Liver (tissue), 9 donors: Measurements from ENCODE around the gene KPNB1. TPM values are rescaled to one million over a fixed set of nuclear protein-coding genes. Genes with fewer than 3 reads are reported as not detected.

Experiments used
- DNase-seq: peaks from one replicate; pipeline ENCODE4 v3.0.0-alpha.2; 2017; ENCODE audit warnings: low spot score
- H3K27ac ChIP-seq, 2 donors: one replicate each; pipeline ENCODE4 v1.7.0; 2013; ENCODE audit warnings: inconsistent platforms in 2 of 2, low read length in 2 of 2, control low read depth in 1 of 2, low read depth in 1 of 2, mild to moderate bottlenecking in 1 of 2
- H3K27me3 ChIP-seq, 4 donors: one replicate each; pipeline versions ENCODE4 v1.6.1 to v1.7.0; 2013; ENCODE audit warnings: low read length in 3 of 4, inconsistent platforms in 1 of 4, mild to moderate bottlenecking in 1 of 4, moderate library complexity in 1 of 4; ENCODE audit not compliant: control insufficient read depth in 4 of 4, insufficient read depth in 4 of 4
- H3K36me3 ChIP-seq, 4 donors: one replicate each; pipeline versions ENCODE4 v1.6.1 to v1.7.0; 2013; ENCODE audit warnings: low read length in 3 of 4, mild to moderate bottlenecking in 3 of 4, low read depth in 1 of 4, moderate library complexity in 1 of 4; ENCODE audit not compliant: control insufficient read depth in 4 of 4, insufficient read depth in 3 of 4
- H3K4me1 ChIP-seq, 4 donors: one replicate each; pipeline versions ENCODE4 v1.6.1 to v1.7.0; 2013; ENCODE audit warnings: low read length in 3 of 4, mild to moderate bottlenecking in 3 of 4, moderate library complexity in 1 of 4; ENCODE audit not compliant: control insufficient read depth in 4 of 4, insufficient read depth in 4 of 4
- H3K4me3 ChIP-seq, 3 donors: one replicate each; pipeline versions ENCODE4 v1.6.1 to v1.7.0; 2013; ENCODE audit warnings: low read length in 3 of 3, control low read depth in 1 of 3, low read depth in 1 of 3, mild to moderate bottlenecking in 1 of 3
- H3K9ac ChIP-seq, 2 donors: one replicate each; pipeline ENCODE4 v1.7.0; 2013; ENCODE audit warnings: low read length in 2 of 2, mild to moderate bottlenecking in 2 of 2, moderate library complexity in 2 of 2, control low read depth in 1 of 2, low read depth in 1 of 2
- H3K9me3 ChIP-seq, 4 donors: one replicate each; pipeline versions ENCODE4 v1.6.1 to v1.7.0; 2013; ENCODE audit warnings: low read length in 3 of 4; ENCODE audit not compliant: control insufficient read depth in 4 of 4
- EGR1 ChIP-seq, 2 donors: IDR thresholded peaks; 2 replicates each; pipeline ENCODE4 v1.6.1; 2016 to 2018; ENCODE audit warnings: antibody characterized with exemption in 2 of 2, low read depth in 2 of 2
- FOXA1 ChIP-seq: IDR thresholded peaks from 2 replicates; pipeline ENCODE4 v1.6.1; 2016; ENCODE audit warnings: antibody characterized with exemption
- FOXA2 ChIP-seq: IDR thresholded peaks from 2 replicates; pipeline ENCODE4 v1.6.1; 2016; ENCODE audit warnings: antibody characterized with exemption
- GABPA ChIP-seq, 2 donors: IDR thresholded peaks in 1 of 2; conservative IDR thresholded peaks in 1 of 2; 2 replicates each; pipeline ENCODE4 v1.6.1; 2016; ENCODE audit warnings: antibody characterized with exemption in 2 of 2, mild to moderate bottlenecking in 1 of 2, moderate library complexity in 1 of 2
- HNF4A ChIP-seq, 2 donors: conservative IDR thresholded peaks; 2 replicates each; pipeline ENCODE4 v1.6.1; 2016; ENCODE audit warnings: antibody characterized with exemption in 2 of 2, mild to moderate bottlenecking in 2 of 2
- HNF4G ChIP-seq: IDR thresholded peaks from 2 replicates; pipeline ENCODE4 v1.6.1; 2016; ENCODE audit warnings: antibody characterized with exemption
- JUND ChIP-seq, 2 donors: IDR thresholded peaks; 2 replicates each; pipeline ENCODE4 v1.6.1; 2016; ENCODE audit warnings: antibody characterized with exemption in 2 of 2
- NR2F2 ChIP-seq: IDR thresholded peaks from 2 replicates; pipeline ENCODE4 v1.6.1; 2016; ENCODE audit warnings: antibody characterized with exemption
- RAD21 ChIP-seq, 2 donors: IDR thresholded peaks; 2 replicates each; pipeline ENCODE4 v1.6.1; 2016; ENCODE audit warnings: antibody characterized with exemption in 2 of 2, mild to moderate bottlenecking in 2 of 2
- RXRA ChIP-seq, 2 donors: IDR thresholded peaks; 2 replicates each; pipeline ENCODE4 v1.6.1; 2017 to 2018; ENCODE audit warnings: antibody characterized with exemption in 2 of 2, mild to moderate bottlenecking in 1 of 2
- TAF1 ChIP-seq: conservative IDR thresholded peaks from 2 replicates; pipeline ENCODE4 v1.6.1; 2016; ENCODE audit warnings: antibody characterized with exemption, mild to moderate bottlenecking
- YY1 ChIP-seq: IDR thresholded peaks from 2 replicates; pipeline ENCODE4 v1.6.1; 2016; ENCODE audit warnings: antibody characterized with exemption, mild to moderate bottlenecking
- WGBS: extraction: QIAGEN DNeasy Blood & Tissue Kit; methylation state at CpG from one replicate; pipeline ENCODE4 v1.1.7; 2013; 5-methylcytosine and 5-hydroxymethylcytosine counted together
- polyA plus RNA-seq, 2 donors: library from polyadenylated mRNA; stranded (reverse) in 1 of 2; unstranded in 1 of 2; fragments of 200-250 nt in 1 of 2; fragments of >200 nt in 1 of 2; fragmentation: Nextera tagmentation in 1 of 2; extraction: Ambion mirVana in 1 of 2; gene quantifications; one replicate each; pipeline versions ENCODE4 v1.2.1 to v1.2.3, GENCODE V29; 2013 to 2015
- total RNA-seq, 2 donors: library from RNA; depleted of rRNA; stranded (reverse); fragments of >200 nt; gene quantifications; one replicate each; pipeline ENCODE4 v1.2.3, GENCODE V29; 2014
- TF ChIP-seq, protein P1 (sequence below): IDR thresholded peaks from 2 replicates; pipeline ENCODE4 v1.6.1; 2016; ENCODE audit warnings: antibody characterized with exemption
- TF ChIP-seq, protein P2 (sequence below): IDR thresholded peaks from 2 replicates; pipeline ENCODE4 v1.6.1; 2016; ENCODE audit warnings: antibody characterized with exemption
- TF ChIP-seq, protein P3 (sequence below): IDR thresholded peaks from 2 replicates; pipeline ENCODE4 v1.6.1; 2016; ENCODE audit warnings: antibody characterized with exemption, mild to moderate bottlenecking
- donor health status: healthy.
- donor health status: healthy.
- donor health status: healthy.
- donor health status: healthy.
- donor health status: healthy.

The KPNB1 gene
- total and polyA plus RNA-seq, 4 donors, result 27.6 to 114 (median 75.0) TPM

DNA sequence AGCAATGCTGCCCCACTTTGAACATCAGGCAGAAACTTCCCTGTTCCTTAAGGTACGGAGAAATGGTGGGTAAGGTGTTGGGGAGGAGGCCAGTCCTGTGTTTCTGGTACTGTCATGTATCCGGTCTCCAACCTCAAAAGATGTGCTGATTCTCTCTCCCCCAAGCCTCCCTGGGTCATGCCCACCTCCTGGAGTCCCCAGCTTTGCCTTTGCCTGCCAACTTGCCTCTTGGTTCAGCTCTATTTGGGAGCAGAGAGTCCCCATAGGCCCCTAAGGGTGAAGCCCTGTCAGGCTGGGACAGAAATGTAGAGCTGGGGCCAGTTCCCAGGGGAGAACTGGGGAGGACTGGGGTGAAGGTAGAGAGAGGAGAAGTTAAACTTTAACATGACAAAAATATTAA lies 81.7 kb downstream of the KPNB1 start (continued):
- TF ChIP-seq, protein P1, sequence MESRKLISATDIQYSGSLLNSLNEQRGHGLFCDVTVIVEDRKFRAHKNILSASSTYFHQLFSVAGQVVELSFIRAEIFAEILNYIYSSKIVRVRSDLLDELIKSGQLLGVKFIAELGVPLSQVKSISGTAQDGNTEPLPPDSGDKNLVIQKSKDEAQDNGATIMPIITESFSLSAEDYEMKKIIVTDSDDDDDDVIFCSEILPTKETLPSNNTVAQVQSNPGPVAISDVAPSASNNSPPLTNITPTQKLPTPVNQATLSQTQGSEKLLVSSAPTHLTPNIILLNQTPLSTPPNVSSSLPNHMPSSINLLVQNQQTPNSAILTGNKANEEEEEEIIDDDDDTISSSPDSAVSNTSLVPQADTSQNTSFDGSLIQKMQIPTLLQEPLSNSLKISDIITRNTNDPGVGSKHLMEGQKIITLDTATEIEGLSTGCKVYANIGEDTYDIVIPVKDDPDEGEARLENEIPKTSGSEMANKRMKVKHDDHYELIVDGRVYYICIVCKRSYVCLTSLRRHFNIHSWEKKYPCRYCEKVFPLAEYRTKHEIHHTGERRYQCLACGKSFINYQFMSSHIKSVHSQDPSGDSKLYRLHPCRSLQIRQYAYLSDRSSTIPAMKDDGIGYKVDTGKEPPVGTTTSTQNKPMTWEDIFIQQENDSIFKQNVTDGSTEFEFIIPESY, result no peak

DNA sequence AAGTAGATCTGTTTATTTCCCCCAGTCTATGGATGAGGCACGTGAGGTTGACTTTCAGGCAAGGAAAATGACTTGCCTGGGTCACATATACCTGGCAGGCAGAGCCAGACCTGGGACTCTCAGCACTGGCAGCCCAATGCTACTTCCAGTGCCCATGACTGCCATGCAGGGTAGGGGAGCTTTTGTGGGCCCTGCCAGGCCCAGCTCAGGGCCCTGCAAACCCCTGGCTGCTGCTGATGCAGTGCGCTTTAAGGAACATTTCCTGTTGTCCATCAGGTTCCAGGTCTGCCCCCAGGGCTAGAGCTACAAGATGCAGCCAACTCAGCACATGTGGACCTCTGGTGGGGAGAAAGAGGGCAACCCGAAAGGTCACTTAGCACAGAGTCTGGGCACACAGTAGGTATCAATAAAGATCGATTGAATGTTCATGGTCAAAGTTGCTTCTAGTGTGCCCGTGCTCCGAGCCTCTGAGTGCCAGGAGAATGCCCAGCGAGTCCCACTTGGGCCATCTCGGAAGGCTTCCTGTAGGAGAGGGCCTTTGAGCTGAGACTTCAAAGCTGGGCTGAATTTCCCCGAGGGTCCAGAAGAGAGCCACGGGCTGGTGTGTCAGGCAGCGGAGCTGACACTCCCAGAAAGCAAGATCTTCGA lies 82.8 kb downstream of the KPNB1 start:
- no peaks in the 10 kb centered on the region for H3K36me3 ChIP-seq
- no peaks in the 10 kb centered on the region for H3K9me3 ChIP-seq
- no peak overlapping the region for H3K9ac ChIP-seq
- peak overlapping the region in 1 of 3 donors; percentile 43 for H3K4me3 ChIP-seq
- H3K27ac ChIP-seq, result no peak overlapping the region
- DNase-seq, result no peak
- TF ChIP-seq RAD21 (IDR thresholded peaks at IDR 0.05) (no peak), TAF1 (no peak), EGR1 (IDR thresholded peaks at IDR 0.05; ENCODE audit: low read depth in 2 of 2) (no peak), HNF4G (no peak), HNF4A (conservative IDR thresholded peaks at IDR 0.05) (no peak), YY1 (no peak), JUND (IDR thresholded peaks at IDR 0.05) (no peak), FOXA2 (no peak), RXRA (IDR thresholded peaks at IDR 0.05) (no peak), NR2F2 (no peak), FOXA1 (no peak), GABPA (IDR thresholded peaks at IDR 0.05 in 1 of 2, conservative IDR thresholded peaks at IDR 0.05 in 1 of 2) (no peak)
- TF ChIP-seq, protein P2, sequence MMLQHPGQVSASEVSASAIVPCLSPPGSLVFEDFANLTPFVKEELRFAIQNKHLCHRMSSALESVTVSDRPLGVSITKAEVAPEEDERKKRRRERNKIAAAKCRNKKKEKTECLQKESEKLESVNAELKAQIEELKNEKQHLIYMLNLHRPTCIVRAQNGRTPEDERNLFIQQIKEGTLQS, result no peak
- TF ChIP-seq, protein P1, result no peak
- TF ChIP-seq, protein P3, sequence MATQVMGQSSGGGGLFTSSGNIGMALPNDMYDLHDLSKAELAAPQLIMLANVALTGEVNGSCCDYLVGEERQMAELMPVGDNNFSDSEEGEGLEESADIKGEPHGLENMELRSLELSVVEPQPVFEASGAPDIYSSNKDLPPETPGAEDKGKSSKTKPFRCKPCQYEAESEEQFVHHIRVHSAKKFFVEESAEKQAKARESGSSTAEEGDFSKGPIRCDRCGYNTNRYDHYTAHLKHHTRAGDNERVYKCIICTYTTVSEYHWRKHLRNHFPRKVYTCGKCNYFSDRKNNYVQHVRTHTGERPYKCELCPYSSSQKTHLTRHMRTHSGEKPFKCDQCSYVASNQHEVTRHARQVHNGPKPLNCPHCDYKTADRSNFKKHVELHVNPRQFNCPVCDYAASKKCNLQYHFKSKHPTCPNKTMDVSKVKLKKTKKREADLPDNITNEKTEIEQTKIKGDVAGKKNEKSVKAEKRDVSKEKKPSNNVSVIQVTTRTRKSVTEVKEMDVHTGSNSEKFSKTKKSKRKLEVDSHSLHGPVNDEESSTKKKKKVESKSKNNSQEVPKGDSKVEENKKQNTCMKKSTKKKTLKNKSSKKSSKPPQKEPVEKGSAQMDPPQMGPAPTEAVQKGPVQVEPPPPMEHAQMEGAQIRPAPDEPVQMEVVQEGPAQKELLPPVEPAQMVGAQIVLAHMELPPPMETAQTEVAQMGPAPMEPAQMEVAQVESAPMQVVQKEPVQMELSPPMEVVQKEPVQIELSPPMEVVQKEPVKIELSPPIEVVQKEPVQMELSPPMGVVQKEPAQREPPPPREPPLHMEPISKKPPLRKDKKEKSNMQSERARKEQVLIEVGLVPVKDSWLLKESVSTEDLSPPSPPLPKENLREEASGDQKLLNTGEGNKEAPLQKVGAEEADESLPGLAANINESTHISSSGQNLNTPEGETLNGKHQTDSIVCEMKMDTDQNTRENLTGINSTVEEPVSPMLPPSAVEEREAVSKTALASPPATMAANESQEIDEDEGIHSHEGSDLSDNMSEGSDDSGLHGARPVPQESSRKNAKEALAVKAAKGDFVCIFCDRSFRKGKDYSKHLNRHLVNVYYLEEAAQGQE, result no peak
- H3K27me3 ChIP-seq, result peaks cover 0 to 8% (median 5%) of the 10 kb centered on the region in 4 donors
- peaks cover 3 to 11% (median 4%) of the 10 kb centered on the region in 4 donors for H3K4me1 ChIP-seq
- WGBS, result 44% methylated on average over 12 of the region's 12 CpGs
